ENCODE data around the gene POP5.
"Not testable (repeated sequence)": the region's sequence is repeated elsewhere in the genome, so short reads cannot be mapped to it uniquely, and the experiment has no call there.

GRCh38 chr12:120617767-120618166, 36.6 kb upstream of the POP5 start:
- TF ChIP-seq CTCF (conservative IDR thresholded peaks at IDR 0.05; ENCODE audit: low read depth in 2 of 2); JUNB (IDR thresholded peaks at IDR 0.05; ENCODE audit: unreplicated experiment); POLR2AphosphoS5 (IDR thresholded peaks at IDR 0.05; ENCODE audit: low read depth); EZH2phosphoT487 (IDR thresholded peaks at IDR 0.05; ENCODE audit: unreplicated experiment); EZH2 (IDR thresholded peaks at IDR 0.05; ENCODE audit: low read depth, unreplicated experiment); CREB1 (CRISPR knock-in tag; IDR thresholded peaks at IDR 0.05; ENCODE audit: low read depth); REST (IDR thresholded peaks at IDR 0.05; ENCODE audit: unreplicated experiment); ZNF114 (CRISPR knock-in tag; IDR thresholded peaks at IDR 0.05); ZNF462 (CRISPR knock-in tag; IDR thresholded peaks at IDR 0.05); ZNF331 (CRISPR knock-in tag; IDR thresholded peaks at IDR 0.05; ENCODE audit: low read depth); ETS1 (IDR thresholded peaks at IDR 0.05); NANOG (IDR thresholded peaks at IDR 0.05; ENCODE audit: borderline replicate concordance); STAT1 (IDR thresholded peaks at IDR 0.05; ENCODE audit: unreplicated experiment): not testable (repeated sequence)
